Bronchial smooth muscle cell (primary cell): ENCODE measurements around the gene SHROOM4. TPM values are rescaled to one million over a fixed set of nuclear protein-coding genes. Genes with fewer than 3 reads are reported as not detected.

Experiments used
- total RNA-seq: library from RNA; depleted of rRNA; stranded (reverse); fragments of >200 nt; gene quantifications from 2 replicates; pipeline ENCODE4 v1.2.1, GENCODE V29; 2014

SHROOM4 gene
- 0.17 and 0.47 TPM in 2 replicates for total RNA-seq

GRCh38 chrX:50813843-50814661, at the start of gene SHROOM4:
TSS of gene SHROOM4 (minus strand) at chrX:50814194. CDS start at chrX:50814018, 176 bp downstream.

Other genes starting within 250 kb of the SHROOM4 start
- gene BMP15, start 96.5 kb upstream of the SHROOM4 start, total RNA-seq: not detected in 2 replicates